ENCODE results near the gene ANXA11.
A peak's percentile ranks its signal among the peaks of the same experiment; 100 is the strongest.

The ANXA11 gene

DNA sequence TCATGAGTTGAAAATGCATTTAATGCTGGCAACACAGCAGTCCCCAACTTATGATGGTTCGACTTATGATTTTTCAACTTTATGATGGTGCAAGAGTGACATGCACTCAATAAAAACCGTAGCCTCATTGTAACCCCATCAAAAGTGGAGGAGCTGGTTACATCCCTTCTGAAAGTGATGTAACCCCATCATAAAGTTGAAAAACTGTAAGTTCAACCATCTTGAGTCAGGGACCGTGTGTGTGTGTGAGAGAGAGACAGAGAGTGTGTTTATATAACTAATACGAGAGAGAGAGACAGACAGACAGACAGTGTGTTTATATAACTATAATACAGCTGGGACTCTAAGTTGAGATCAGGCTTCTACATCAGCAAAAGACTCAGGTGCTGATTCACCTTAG lies 21.0 kb downstream of the ANXA11 start:
- Histone ChIP-seq H4K8ac (ENCODE audit: low read length) (no peak overlapping the region), H2BK120ac (ENCODE audit: low read depth, low read length) (no peak overlapping the region), H3K36me3 (ENCODE audit: control insufficient read depth in 1 of 2, insufficient read depth in 2 of 2, low read depth in 1 of 2, low read length in 2 of 2) (peaks cover 22 to 44% of the 10 kb centered on the region in 2 experiments), H4K91ac (ENCODE audit: low read length) (no peak overlapping the region), H3K4ac (ENCODE audit: low read depth in 1 of 2, low read length in 2 of 2) (no peak overlapping the region), H2BK12ac (ENCODE audit: low read length in 2 of 2) (no peak overlapping the region), H3K79me1 (replicated peaks; ENCODE audit: low read length, poor library complexity, severe bottlenecking) (peaks cover 27% of the 10 kb centered on the region), H2AFZ (ENCODE audit: low read depth, low read length) (no peak overlapping the region), H3K4me2 (ENCODE audit: low read length, poor library complexity, severe bottlenecking) (no peak overlapping the region), H3K27ac (ENCODE audit: low read length, poor library complexity, severe bottlenecking) (no peak overlapping the region), H3K23ac (ENCODE audit: low read length in 2 of 2) (no peak overlapping the region), H3K27me3 (ENCODE audit: control insufficient read depth in 1 of 2, insufficient read depth in 1 of 2, low read length in 2 of 2) (no peaks in the 10 kb centered on the region), H3K9me3 (ENCODE audit: control insufficient read depth, low read length) (no peaks in the 10 kb centered on the region), H2BK5ac (ENCODE audit: low read depth, low read length, poor library complexity, severe bottlenecking) (no peak overlapping the region), H3K4me3 (ENCODE audit: insufficient read depth in 1 of 2, low read depth in 1 of 2, low read length in 2 of 2) (no peak overlapping the region), H2BK15ac (ENCODE audit: low read depth, poor library complexity, severe bottlenecking) (no peak overlapping the region), H3K9ac (ENCODE audit: low read length) (no peak overlapping the region), H3K4me1 (ENCODE audit: control insufficient read depth, insufficient read depth, low read depth, low read length) (peaks cover 10% of the 10 kb centered on the region), H3K18ac (ENCODE audit: low read depth in 1 of 2, low read length in 2 of 2) (no peak overlapping the region), H2AK5ac (ENCODE audit: low read length, severe bottlenecking) (no peak overlapping the region), H3K14ac (ENCODE audit: low read length in 2 of 2) (no peak overlapping the region)
- 64% methylated on average over 4 of the region's 4 CpGs for WGBS
- DNase-seq = peak; percentile 46

DNA sequence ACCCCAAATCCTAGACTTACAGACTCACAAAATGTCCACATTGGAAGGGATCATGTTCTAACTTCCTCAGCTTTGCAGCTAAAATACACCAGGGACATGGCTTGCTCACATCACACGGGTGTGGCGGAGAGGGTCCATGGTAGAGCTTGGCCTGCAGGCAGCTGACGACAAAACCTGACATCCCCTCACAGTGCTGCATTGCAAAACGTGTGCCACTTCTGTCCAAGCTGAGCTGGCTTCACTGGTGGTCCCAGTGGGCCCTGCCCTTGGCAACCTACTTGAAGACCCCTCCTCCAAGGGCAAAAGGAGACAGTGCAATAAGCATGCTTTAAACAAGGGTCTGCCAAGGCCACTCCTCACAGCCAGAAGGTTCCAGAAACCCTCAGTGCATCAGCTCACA lies 21.9 kb downstream of the ANXA11 start:
- Histone ChIP-seq H2BK12ac (ENCODE audit: low read length in 2 of 2) (peak overlapping the region in 1 of 2 experiments; percentile 28), H3K4me1 (ENCODE audit: control insufficient read depth, insufficient read depth, low read depth, low read length) (peaks cover 10% of the 10 kb centered on the region), H3K4me3 (ENCODE audit: insufficient read depth in 1 of 2, low read depth in 1 of 2, low read length in 2 of 2) (peak overlapping the region in 1 of 2 experiments; percentile 3), H3K79me1 (replicated peaks; ENCODE audit: low read length, poor library complexity, severe bottlenecking) (peaks cover 33% of the 10 kb centered on the region), H3K9me3 (ENCODE audit: control insufficient read depth, low read length) (no peaks in the 10 kb centered on the region), H3K18ac (ENCODE audit: low read depth in 1 of 2, low read length in 2 of 2) (peak overlapping the region; percentile 11 to 51), H3K9ac (ENCODE audit: low read length) (no peak overlapping the region), H3K4ac (ENCODE audit: low read depth in 1 of 2, low read length in 2 of 2) (no peak overlapping the region), H3K36me3 (ENCODE audit: control insufficient read depth in 1 of 2, insufficient read depth in 2 of 2, low read depth in 1 of 2, low read length in 2 of 2) (peaks cover 27 to 46% of the 10 kb centered on the region in 2 experiments), H2BK15ac (ENCODE audit: low read depth, poor library complexity, severe bottlenecking) (no peak overlapping the region), H3K27me3 (ENCODE audit: control insufficient read depth in 1 of 2, insufficient read depth in 1 of 2, low read length in 2 of 2) (no peaks in the 10 kb centered on the region), H2BK120ac (ENCODE audit: low read depth, low read length) (no peak overlapping the region), H4K8ac (ENCODE audit: low read length) (no peak overlapping the region), H3K4me2 (ENCODE audit: low read length, poor library complexity, severe bottlenecking) (no peak overlapping the region), H3K27ac (ENCODE audit: low read length, poor library complexity, severe bottlenecking) (no peak overlapping the region), H3K14ac (ENCODE audit: low read length in 2 of 2) (peak overlapping the region in 1 of 2 experiments; percentile 64), H3K23ac (ENCODE audit: low read length in 2 of 2) (no peak overlapping the region), H2BK5ac (ENCODE audit: low read depth, low read length, poor library complexity, severe bottlenecking) (no peak overlapping the region), H2AFZ (ENCODE audit: low read depth, low read length) (no peak overlapping the region), H4K91ac (ENCODE audit: low read length) (no peak overlapping the region), H2AK5ac (ENCODE audit: low read length, severe bottlenecking) (no peak overlapping the region)
- DNase-seq = no peak
- WGBS = 97% methylated on average over 4 of the region's 4 CpGs

DNA sequence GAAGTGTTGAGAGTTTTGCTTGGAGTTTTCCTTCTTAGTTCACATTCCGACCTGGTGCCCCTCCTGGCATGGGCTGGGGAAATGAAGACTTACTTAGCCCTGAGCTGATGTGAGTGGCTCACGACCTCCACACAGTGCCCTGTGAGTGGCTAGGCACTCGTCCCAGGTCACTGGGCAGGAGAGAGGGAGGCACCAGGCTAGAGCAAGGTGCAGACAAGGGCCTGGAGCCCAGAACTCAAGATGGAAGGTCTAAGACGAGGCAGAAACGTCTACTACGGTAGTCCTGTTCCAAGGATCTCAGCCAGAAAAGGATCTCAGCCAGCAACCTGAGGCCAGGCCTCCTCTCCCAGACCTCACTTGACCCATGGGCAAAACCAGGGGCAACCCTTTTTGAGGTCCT lies 22.4 kb downstream of the ANXA11 start:
- no peak overlapping the region for H2AK5ac ChIP-seq (ENCODE audit: low read length, severe bottlenecking)
- no peak overlapping the region for H3K4me2 ChIP-seq (ENCODE audit: low read length, poor library complexity, severe bottlenecking)
- peaks cover 15% of the 10 kb centered on the region for H3K4me1 ChIP-seq (ENCODE audit: control insufficient read depth, insufficient read depth, low read depth, low read length)
- no peak overlapping the region for H3K18ac ChIP-seq (ENCODE audit: low read depth in 1 of 2, low read length in 2 of 2)
- no peak overlapping the region for H2BK120ac ChIP-seq (ENCODE audit: low read depth, low read length)
- no peaks in the 10 kb centered on the region for H3K27me3 ChIP-seq (ENCODE audit: control insufficient read depth in 1 of 2, insufficient read depth in 1 of 2, low read length in 2 of 2)
- no peak overlapping the region for H4K91ac ChIP-seq (ENCODE audit: low read length)
- peaks cover 36% of the 10 kb centered on the region for H3K79me1 ChIP-seq (replicated peaks; ENCODE audit: low read length, poor library complexity, severe bottlenecking)
- no peak overlapping the region for H3K4ac ChIP-seq (ENCODE audit: low read depth in 1 of 2, low read length in 2 of 2)
- no peak overlapping the region for H3K9ac ChIP-seq (ENCODE audit: low read length)
- peak overlapping the region in 1 of 2 experiments; percentile 3 for H3K4me3 ChIP-seq (ENCODE audit: insufficient read depth in 1 of 2, low read depth in 1 of 2, low read length in 2 of 2)
- no peak for DNase-seq
- no peaks in the 10 kb centered on the region for H3K9me3 ChIP-seq (ENCODE audit: control insufficient read depth, low read length)
- no peak overlapping the region for H2AFZ ChIP-seq (ENCODE audit: low read depth, low read length)
- no peak overlapping the region for H3K23ac ChIP-seq (ENCODE audit: low read length in 2 of 2)
- H3K36me3 ChIP-seq (ENCODE audit: control insufficient read depth in 1 of 2, insufficient read depth in 2 of 2, low read depth in 1 of 2, low read length in 2 of 2) = peaks cover 28 to 46% of the 10 kb centered on the region in 2 experiments
- 93% methylated on average over 6 of the region's 6 CpGs for WGBS
- no peak overlapping the region for H4K8ac ChIP-seq (ENCODE audit: low read length)
- H2BK15ac ChIP-seq (ENCODE audit: low read depth, poor library complexity, severe bottlenecking) = no peak overlapping the region
- no peak overlapping the region for H2BK5ac ChIP-seq (ENCODE audit: low read depth, low read length, poor library complexity, severe bottlenecking)
- H3K14ac ChIP-seq (ENCODE audit: low read length in 2 of 2) = peak overlapping the region in 1 of 2 experiments; percentile 37
- H2BK12ac ChIP-seq (ENCODE audit: low read length in 2 of 2) = no peak overlapping the region
- H3K27ac ChIP-seq (ENCODE audit: low read length, poor library complexity, severe bottlenecking) = no peak overlapping the region

DNA sequence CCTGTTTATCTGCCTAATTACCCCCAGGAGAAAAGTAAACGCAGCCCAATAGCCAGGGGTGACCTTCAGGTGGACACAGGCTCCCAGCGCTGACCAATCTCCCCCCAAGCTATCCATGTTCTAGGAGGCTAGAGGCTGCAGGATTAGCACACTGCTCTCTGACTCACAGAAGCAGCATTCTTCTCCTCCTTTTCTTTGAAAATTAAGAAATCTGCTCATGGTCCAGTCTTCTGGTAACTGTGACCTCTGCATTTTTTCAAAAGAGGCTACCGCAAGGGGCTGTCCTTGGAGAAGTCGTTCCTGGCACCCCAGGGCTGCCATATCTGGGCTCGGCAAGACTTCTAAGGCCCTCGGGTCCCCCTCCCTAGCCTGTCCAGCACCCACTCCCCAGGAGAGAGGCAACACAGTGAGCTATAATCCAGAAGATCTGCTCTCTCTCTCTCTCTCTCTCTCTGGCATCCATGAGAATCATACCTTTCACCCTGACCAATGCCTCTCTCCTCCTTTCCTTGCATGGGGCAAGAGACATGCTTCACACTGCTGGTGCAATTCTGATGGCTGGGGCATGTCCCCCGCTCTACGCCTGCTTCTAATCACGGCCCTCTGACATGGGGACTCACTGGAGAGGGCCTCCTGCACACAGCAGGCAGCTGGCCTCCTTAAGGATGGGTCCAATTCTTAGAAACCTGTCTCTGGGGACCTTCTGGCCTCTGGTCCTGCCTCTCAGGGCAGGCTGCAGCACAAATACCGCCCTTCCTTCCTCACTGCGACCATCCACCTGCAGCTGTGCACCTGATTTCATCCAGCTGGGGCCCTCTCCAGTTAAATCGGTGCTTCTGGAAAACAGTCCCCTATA lies 27.3 kb downstream of the ANXA11 start:
- Histone ChIP-seq H3K79me1 (replicated peaks; ENCODE audit: low read length, poor library complexity, severe bottlenecking) (peaks cover 40% of the 10 kb centered on the region), H3K14ac (ENCODE audit: low read length in 2 of 2) (no peak overlapping the region), H4K8ac (ENCODE audit: low read length) (peak overlapping the region; percentile 1), H3K27ac (ENCODE audit: low read length, poor library complexity, severe bottlenecking) (no peak overlapping the region), H2BK15ac (ENCODE audit: low read depth, poor library complexity, severe bottlenecking) (no peak overlapping the region), H2AK5ac (ENCODE audit: low read length, severe bottlenecking) (no peak overlapping the region), H3K18ac (ENCODE audit: low read depth in 1 of 2, low read length in 2 of 2) (no peak overlapping the region), H3K9ac (ENCODE audit: low read length) (peak overlapping the region; percentile 40), H3K4me1 (ENCODE audit: control insufficient read depth, insufficient read depth, low read depth, low read length) (peaks cover 15% of the 10 kb centered on the region), H3K4ac (ENCODE audit: low read depth in 1 of 2, low read length in 2 of 2) (no peak overlapping the region), H2AFZ (ENCODE audit: low read depth, low read length) (no peak overlapping the region), H4K91ac (ENCODE audit: low read length) (peak overlapping the region; percentile 21), H3K23ac (ENCODE audit: low read length in 2 of 2) (no peak overlapping the region), H3K9me3 (ENCODE audit: control insufficient read depth, low read length) (no peaks in the 10 kb centered on the region), H3K4me3 (ENCODE audit: insufficient read depth in 1 of 2, low read depth in 1 of 2, low read length in 2 of 2) (peak overlapping the region in 1 of 2 experiments; percentile 41), H3K36me3 (ENCODE audit: control insufficient read depth in 1 of 2, insufficient read depth in 2 of 2, low read depth in 1 of 2, low read length in 2 of 2) (peaks cover 25 to 55% of the 10 kb centered on the region in 2 experiments), H3K27me3 (ENCODE audit: control insufficient read depth in 1 of 2, insufficient read depth in 1 of 2, low read length in 2 of 2) (no peaks in the 10 kb centered on the region), H2BK5ac (ENCODE audit: low read depth, low read length, poor library complexity, severe bottlenecking) (no peak overlapping the region), H3K4me2 (ENCODE audit: low read length, poor library complexity, severe bottlenecking) (no peak overlapping the region), H2BK120ac (ENCODE audit: low read depth, low read length) (peak overlapping the region; percentile 35), H2BK12ac (ENCODE audit: low read length in 2 of 2) (no peak overlapping the region)
- 68% methylated on average over 12 of the region's 12 CpGs for WGBS
- DNase-seq = peak; percentile 82

Data from mesenchymal stem cell (in vitro differentiated cells and primary cell).